Measurements from ENCODE around the gene JARID2.

The JARID2 gene

GRCh38 chr6:15416932-15417509, 171.2 kb downstream of the JARID2 start:
- Histone ChIP-seq H3K4me3 (ENCODE audit: low read depth, low read length, poor library complexity, severe bottlenecking) (no peak overlapping the region), H3K27ac (ENCODE audit: low read depth, low read length, poor library complexity, severe bottlenecking) (no peak overlapping the region), H4K20me1 (ENCODE audit: insufficient read depth, low read length) (no peaks in the 10 kb centered on the region), H3K79me2 (ENCODE audit: insufficient read depth, low read length) (no peaks in the 10 kb centered on the region), H3F3A (ENCODE audit: insufficient read depth, low read length) (no peaks in the 10 kb centered on the region), H3K4me2 (ENCODE audit: low read length) (no peak overlapping the region), H3K9ac (ENCODE audit: low read length) (no peak overlapping the region), H3K9me3 (ENCODE audit: low read length) (peaks cover 11% of the 10 kb centered on the region), H3K9me2 (ENCODE audit: low read depth, low read length) (no peaks in the 10 kb centered on the region), H3K36me3 (ENCODE audit: insufficient read depth, low read length) (no peaks in the 10 kb centered on the region), H3K4me1 (ENCODE audit: insufficient read depth, low read length, severe bottlenecking) (no peaks in the 10 kb centered on the region), H2AFZ (ENCODE audit: low read length) (no peak overlapping the region), H3K27me3 (ENCODE audit: insufficient read depth, low read length) (no peaks in the 10 kb centered on the region)
- TF ChIP-seq CTCF (IDR thresholded peaks at IDR 0.05; ENCODE audit: low read length) (no peak), EZH2 (IDR thresholded peaks at IDR 0.05; ENCODE audit: borderline replicate concordance, low read length) (no peak)

GRCh38 chr6:15417811-15418210, 171.9 kb downstream of the JARID2 start:
- Histone ChIP-seq H3K79me2 (ENCODE audit: insufficient read depth, low read length) (no peaks in the 10 kb centered on the region), H3K9ac (ENCODE audit: low read length) (no peak overlapping the region), H3K4me2 (ENCODE audit: low read length) (no peak overlapping the region), H3K36me3 (ENCODE audit: insufficient read depth, low read length) (no peaks in the 10 kb centered on the region), H3F3A (ENCODE audit: insufficient read depth, low read length) (no peaks in the 10 kb centered on the region), H3K9me2 (ENCODE audit: low read depth, low read length) (no peaks in the 10 kb centered on the region), H3K27ac (ENCODE audit: low read depth, low read length, poor library complexity, severe bottlenecking) (no peak overlapping the region), H3K27me3 (ENCODE audit: insufficient read depth, low read length) (no peaks in the 10 kb centered on the region), H3K4me3 (ENCODE audit: low read depth, low read length, poor library complexity, severe bottlenecking) (no peak overlapping the region), H4K20me1 (ENCODE audit: insufficient read depth, low read length) (no peaks in the 10 kb centered on the region), H3K9me3 (ENCODE audit: low read length) (peaks cover 11% of the 10 kb centered on the region), H3K4me1 (ENCODE audit: insufficient read depth, low read length, severe bottlenecking) (no peaks in the 10 kb centered on the region), H2AFZ (ENCODE audit: low read length) (no peak overlapping the region)
- TF ChIP-seq EZH2 (IDR thresholded peaks at IDR 0.05; ENCODE audit: borderline replicate concordance, low read length) (no peak), CTCF (IDR thresholded peaks at IDR 0.05; ENCODE audit: low read length) (no peak)

GRCh38 chr6:15419493-15419892, 173.6 kb downstream of the JARID2 start:
- no peaks in the 10 kb centered on the region for H3K36me3 ChIP-seq (ENCODE audit: insufficient read depth, low read length)

More at GRCh38 chr6:15419493-15419892, 173.6 kb downstream of the JARID2 start:
- H2AFZ ChIP-seq (ENCODE audit: low read length) = no peak overlapping the region
- H3K9me2 ChIP-seq (ENCODE audit: low read depth, low read length) = no peaks in the 10 kb centered on the region
- no peaks in the 10 kb centered on the region for H3K79me2 ChIP-seq (ENCODE audit: insufficient read depth, low read length)
- H4K20me1 ChIP-seq (ENCODE audit: insufficient read depth, low read length) = no peaks in the 10 kb centered on the region
- H3K4me3 ChIP-seq (ENCODE audit: low read depth, low read length, poor library complexity, severe bottlenecking) = no peak overlapping the region
- no peaks in the 10 kb centered on the region for H3F3A ChIP-seq (ENCODE audit: insufficient read depth, low read length)
- no peaks in the 10 kb centered on the region for H3K4me1 ChIP-seq (ENCODE audit: insufficient read depth, low read length, severe bottlenecking)
- no peak overlapping the region for H3K4me2 ChIP-seq (ENCODE audit: low read length)
- peaks cover 11% of the 10 kb centered on the region for H3K9me3 ChIP-seq (ENCODE audit: low read length)
- no peak overlapping the region for H3K27ac ChIP-seq (ENCODE audit: low read depth, low read length, poor library complexity, severe bottlenecking)
- no peaks in the 10 kb centered on the region for H3K27me3 ChIP-seq (ENCODE audit: insufficient read depth, low read length)
- H3K9ac ChIP-seq (ENCODE audit: low read length) = no peak overlapping the region
- TF ChIP-seq EZH2 (IDR thresholded peaks at IDR 0.05; ENCODE audit: borderline replicate concordance, low read length) (no peak), CTCF (IDR thresholded peaks at IDR 0.05; ENCODE audit: low read length) (no peak)

Measured in OCI-LY1 (cell line).